Measurements from ENCODE around the gene ATP5F1B. TPM values are rescaled to one million over a fixed set of nuclear protein-coding genes. Genes with fewer than 3 reads are reported as not detected.
A peak's percentile ranks its signal among the peaks of the same experiment; 100 is the strongest.

Gene ATP5F1B
- total and polyA plus RNA-seq, 11 donors, result 1,436 to 3,502 (median 2,716) TPM

DNA sequence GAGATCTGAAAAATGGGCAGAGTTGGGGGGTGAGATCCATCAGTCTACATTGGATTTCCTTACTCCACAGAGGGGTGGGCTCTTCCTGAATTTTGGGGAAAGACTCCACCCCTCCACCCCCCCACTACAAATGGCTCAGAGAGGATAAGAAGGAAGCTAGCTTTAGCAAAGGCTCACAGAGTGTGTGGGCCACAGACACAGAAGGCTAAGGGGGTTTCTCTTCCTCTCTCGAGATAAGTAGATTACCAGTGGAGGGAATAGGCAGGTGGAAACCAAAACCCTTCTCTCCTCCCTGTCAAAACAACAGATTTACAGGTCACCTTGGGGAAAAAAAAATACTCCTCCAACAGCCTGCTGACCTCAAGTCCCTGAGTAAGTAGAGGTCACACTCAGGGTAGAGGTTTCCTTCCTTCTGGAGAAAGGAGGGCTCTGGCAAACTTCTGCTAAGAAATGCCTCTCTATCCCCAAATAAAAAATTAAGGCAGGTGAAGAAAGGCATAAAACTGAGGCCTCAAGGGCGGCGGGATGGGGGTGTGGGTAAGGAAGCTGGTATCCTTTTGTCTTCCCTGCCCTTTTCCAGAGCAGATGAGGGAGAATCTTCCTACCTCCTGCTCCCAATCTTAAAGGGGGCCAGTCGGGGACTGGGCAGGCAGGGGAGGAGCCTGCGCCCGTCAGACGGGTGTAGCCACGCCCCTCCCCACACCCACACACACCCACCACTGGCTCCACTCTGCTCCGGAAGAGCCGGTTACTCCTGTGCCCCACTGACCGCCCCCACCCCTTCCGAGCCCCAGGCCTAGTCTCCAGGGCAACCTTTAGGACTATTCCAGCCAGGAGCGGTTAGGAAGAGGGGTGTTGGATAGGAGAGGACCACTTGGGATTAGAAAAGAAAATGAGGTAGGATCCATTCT is 13.7 kb downstream of the ATP5F1B start:
- intact Hi-C loops (cut with DNase I), result loop anchor here in 6 of 10 donors (2.0 to 10.0 kb wide), 6 partner anchors 35 to 120 kb away; partner anchors contain the start of gene RBMS2 (in 1 of the 6)
- WGBS, 4 donors, result 6 to 22% (median 10%) methylated on average over 5 to 13 of the region's 13 CpGs
- H3K36me3 ChIP-seq, result peaks cover 0 to 8% (median under 1%) of the 10 kb centered on the region in 9 donors
- H3K27ac ChIP-seq, result peak overlapping the region in 11 of 12 donors; percentile 29 to 98 (median 85)
- no peak for TF ChIP-seq POLR2A (IDR thresholded peaks at IDR 0.05)
- TF ChIP-seq, protein P1, sequence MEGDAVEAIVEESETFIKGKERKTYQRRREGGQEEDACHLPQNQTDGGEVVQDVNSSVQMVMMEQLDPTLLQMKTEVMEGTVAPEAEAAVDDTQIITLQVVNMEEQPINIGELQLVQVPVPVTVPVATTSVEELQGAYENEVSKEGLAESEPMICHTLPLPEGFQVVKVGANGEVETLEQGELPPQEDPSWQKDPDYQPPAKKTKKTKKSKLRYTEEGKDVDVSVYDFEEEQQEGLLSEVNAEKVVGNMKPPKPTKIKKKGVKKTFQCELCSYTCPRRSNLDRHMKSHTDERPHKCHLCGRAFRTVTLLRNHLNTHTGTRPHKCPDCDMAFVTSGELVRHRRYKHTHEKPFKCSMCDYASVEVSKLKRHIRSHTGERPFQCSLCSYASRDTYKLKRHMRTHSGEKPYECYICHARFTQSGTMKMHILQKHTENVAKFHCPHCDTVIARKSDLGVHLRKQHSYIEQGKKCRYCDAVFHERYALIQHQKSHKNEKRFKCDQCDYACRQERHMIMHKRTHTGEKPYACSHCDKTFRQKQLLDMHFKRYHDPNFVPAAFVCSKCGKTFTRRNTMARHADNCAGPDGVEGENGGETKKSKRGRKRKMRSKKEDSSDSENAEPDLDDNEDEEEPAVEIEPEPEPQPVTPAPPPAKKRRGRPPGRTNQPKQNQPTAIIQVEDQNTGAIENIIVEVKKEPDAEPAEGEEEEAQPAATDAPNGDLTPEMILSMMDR (IDR thresholded peaks at IDR 0.05), result no peak
- H3K27me3 ChIP-seq, result no peaks in the 10 kb centered on the region
- no peaks in the 10 kb centered on the region for H3K9me3 ChIP-seq
- peak overlapping the region in 9 of 12 donors; percentile 18 to 86 (median 31) for H3K4me3 ChIP-seq
- ATAC-seq (peak in 3 of 4 donors; percentile 6 to 17 (median 11)), DNase-seq (peak; percentile 78 to 85 (median 80))
- peaks cover 18 to 78% (median 58%) of the 10 kb centered on the region in 12 donors for H3K4me1 ChIP-seq

DNA sequence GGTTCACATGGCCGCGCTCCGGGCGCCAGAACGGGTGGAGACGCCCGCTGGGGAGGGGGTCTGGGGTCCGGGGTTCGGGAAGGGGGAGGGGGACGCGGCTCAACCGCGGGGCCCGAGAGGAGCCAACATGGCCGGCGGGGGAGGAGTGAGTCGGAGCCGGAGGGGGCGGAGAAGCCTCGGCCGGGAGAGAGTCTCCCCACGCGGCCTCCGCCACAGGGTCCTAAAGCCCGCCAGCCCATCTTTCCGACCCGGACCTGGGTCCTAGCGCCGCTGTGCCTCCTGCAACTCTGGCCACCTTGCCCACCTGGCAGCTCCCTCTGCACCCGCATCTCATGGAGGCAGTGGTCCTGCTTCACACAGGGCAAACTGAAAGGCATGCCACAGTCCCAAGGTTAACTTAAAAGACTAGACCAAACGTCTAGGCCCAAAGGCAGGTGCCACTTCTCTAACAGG is 15.6 kb downstream of the ATP5F1B start, which contains the start of gene BAZ2A:
TSS of gene BAZ2A (minus strand) at position 147 of the 453 bp plus-strand sequence. CDS start 12,796 bp downstream, outside the sequence.
- no peaks in the 10 kb centered on the region for H3K9me3 ChIP-seq
- no peak for TF ChIP-seq POLR2A (IDR thresholded peaks at IDR 0.05)
- TF ChIP-seq, protein P1 (IDR thresholded peaks at IDR 0.05), result no peak
- H3K27me3 ChIP-seq, result no peaks in the 10 kb centered on the region
- peak; percentile 91 to 93 (median 93) for DNase-seq
- peak within 1 kb of the TSS; percentile 80 to 100 (median 98) for H3K4me3 ChIP-seq
- intact Hi-C loops (cut with DNase I), result loop anchor here in 6 of 10 donors (2.0 to 10.0 kb wide), 6 partner anchors 33 to 118 kb away; partner anchors contain the start of gene RBMS2 (in 1 of the 6)
- H3K36me3 ChIP-seq, result peaks cover 0 to 21% (median 15%) of the 10 kb centered on the region in 9 donors
- 0 to 2% (median 1%) methylated on average over 8 to 31 of the region's 31 CpGs for WGBS, 4 donors
- H3K4me1 ChIP-seq, result peaks cover 18 to 78% (median 63%) of the 10 kb centered on the region in 12 donors
- peak; percentile 79 to 90 (median 87) for ATAC-seq
- H3K27ac ChIP-seq, result peak within 1 kb of the TSS; percentile 84 to 98 (median 94)

DNA sequence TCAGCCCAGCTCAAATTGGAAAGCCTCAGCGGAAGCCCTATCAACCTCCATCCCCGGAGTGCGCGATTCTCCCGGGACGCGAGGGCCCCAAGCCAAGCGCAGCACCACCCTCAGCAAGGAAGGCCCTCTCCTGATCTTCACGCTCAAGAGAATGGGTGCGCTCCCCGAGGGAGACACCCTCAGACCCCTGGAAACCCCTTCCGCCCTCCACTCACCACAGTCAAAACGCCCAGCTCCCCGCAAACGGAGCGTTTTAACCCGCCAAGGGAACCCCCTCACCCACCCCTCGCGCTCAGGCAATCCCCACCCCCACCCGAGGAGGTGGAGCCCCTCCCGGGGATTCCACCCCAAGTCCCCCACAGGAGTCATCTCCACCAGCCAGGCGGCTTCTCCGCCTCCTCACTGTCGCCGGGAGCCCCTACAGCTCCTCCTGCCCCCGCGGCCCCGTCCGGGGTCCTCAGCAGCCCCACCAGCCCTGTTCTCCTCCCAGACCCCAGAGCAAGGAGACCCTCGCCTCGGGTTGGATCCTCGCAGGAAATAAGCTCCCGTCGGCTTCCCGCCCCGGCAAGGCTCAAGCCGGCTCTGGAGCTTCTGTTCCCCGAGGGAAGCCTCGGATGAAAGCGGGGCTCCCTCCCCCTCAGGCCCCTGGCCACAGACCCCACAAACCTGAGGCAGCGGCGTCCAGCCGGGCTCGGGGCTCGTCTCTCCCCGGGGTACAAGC is 16.2 kb downstream of the ATP5F1B start:
- Histone ChIP-seq H3K27ac (peak overlapping the region; percentile 84 to 98 (median 94)), H3K27me3 (no peaks in the 10 kb centered on the region), H3K4me3 (peak overlapping the region; percentile 80 to 100 (median 98)), H3K4me1 (peaks cover 18 to 83% (median 67%) of the 10 kb centered on the region in 12 donors), H3K9me3 (no peaks in the 10 kb centered on the region), H3K36me3 (peaks cover 0 to 24% (median 16%) of the 10 kb centered on the region in 9 donors)
- DNase-seq (peak in 3 of 5 donors; percentile 34 to 45 (median 37)), ATAC-seq (peak; percentile 10 to 47 (median 37))
- WGBS, 4 donors, result 0 to 1% (median 1%) methylated on average over 26 to 46 of the region's 46 CpGs
- TF ChIP-seq, protein P1 (IDR thresholded peaks at IDR 0.05), result no peak
- no peak for TF ChIP-seq POLR2A (IDR thresholded peaks at IDR 0.05)
- intact Hi-C loops (cut with DNase I), result loop anchor here in 6 of 10 donors (2.0 to 10.0 kb wide), 6 partner anchors 32 to 117 kb away; partner anchors contain the start of gene RBMS2 (in 1 of the 6)

Measured in heart left ventricle (tissue), 16 donors.